Left lung (tissue), 10 donors: ENCODE results near the gene DLGAP4. TPM values are rescaled to one million over a fixed set of nuclear protein-coding genes. Genes with fewer than 3 reads are reported as not detected.

Experiments used
- ATAC-seq: fragments of 200-7000 bp; cut with Tn5 transposase; one replicate; pipeline ENCODE4 v1.9.1; 2020; ENCODE audit warnings: moderate library complexity
- DNase-seq, 4 donors: peaks; one replicate each; pipeline ENCODE4 v3.0.0-alpha.2; 2013 to 2020
- H3K27ac ChIP-seq, 2 donors: fragments of 200-600 bp; sonication (generic) in 1 of 2; one replicate each; pipeline versions ENCODE4 v1.5.0 to v1.8.0; 2020 to 2021
- H3K27me3 ChIP-seq, 2 donors: fragments of 200-600 bp; sonication (generic) in 1 of 2; one replicate each; pipeline versions ENCODE4 v1.5.0 to v1.8.0; 2020 to 2021
- H3K36me3 ChIP-seq, 2 donors: fragments of 200-600 bp; sonication (generic) in 1 of 2; one replicate each; pipeline versions ENCODE4 v1.5.0 to v1.8.0; 2020 to 2021
- H3K4me1 ChIP-seq, 2 donors: fragments of 200-600 bp; one replicate each; pipeline ENCODE4 v1.8.0; 2021
- H3K4me3 ChIP-seq, 2 donors: fragments of 200-600 bp; sonication (generic) in 1 of 2; one replicate each; pipeline versions ENCODE4 v1.5.0 to v1.8.0; 2020 to 2021; ENCODE audit warnings: mild to moderate bottlenecking in 1 of 2
- H3K9me3 ChIP-seq, 2 donors: fragments of 200-600 bp; sonication (generic) in 1 of 2; one replicate each; pipeline versions ENCODE4 v1.5.0 to v1.8.0; 2020 to 2021
- intact Hi-C, 2 donors: fragments of 100-400 bp; cut with DNase I; formaldehyde crosslinking; loops; one replicate each; pipeline versions ENCODE4 v1.11.2 to v1.14.2; 2022
- polyA plus RNA-seq, 6 donors: library from polyadenylated mRNA; unstranded; fragments of 120-200 nt; gene quantifications; one replicate each; pipeline ENCODE4 v1.2.1, GENCODE V29; 2013; ENCODE audit not compliant: insufficient read length in 6 of 6
- total RNA-seq, 2 donors: library from RNA; stranded (reverse); fragmentation: NEBNext Ultra II Directional; extraction: Animal tissue kit (Norgen Biotek cat#: 25700); gene quantifications; one replicate each; pipeline ENCODE4 v1.2.1, GENCODE V29; 2021
- TF ChIP-seq, protein P1 (sequence below), 2 donors: fragments of 200-600 bp; sonication (generic) in 1 of 2; IDR thresholded peaks; one replicate each; pipeline versions ENCODE4 v1.5.0 to v1.8.0; 2021; ENCODE audit warnings: antibody characterized with exemption in 2 of 2
- donor health status: DM: no; HTN: yes; CAD: no.
- donor health status: DM: no; HTN: no; CAD: no.

The DLGAP4 gene
- total and polyA plus RNA-seq, 8 donors, result 53.5 to 84.3 (median 72.1) TPM

DNA sequence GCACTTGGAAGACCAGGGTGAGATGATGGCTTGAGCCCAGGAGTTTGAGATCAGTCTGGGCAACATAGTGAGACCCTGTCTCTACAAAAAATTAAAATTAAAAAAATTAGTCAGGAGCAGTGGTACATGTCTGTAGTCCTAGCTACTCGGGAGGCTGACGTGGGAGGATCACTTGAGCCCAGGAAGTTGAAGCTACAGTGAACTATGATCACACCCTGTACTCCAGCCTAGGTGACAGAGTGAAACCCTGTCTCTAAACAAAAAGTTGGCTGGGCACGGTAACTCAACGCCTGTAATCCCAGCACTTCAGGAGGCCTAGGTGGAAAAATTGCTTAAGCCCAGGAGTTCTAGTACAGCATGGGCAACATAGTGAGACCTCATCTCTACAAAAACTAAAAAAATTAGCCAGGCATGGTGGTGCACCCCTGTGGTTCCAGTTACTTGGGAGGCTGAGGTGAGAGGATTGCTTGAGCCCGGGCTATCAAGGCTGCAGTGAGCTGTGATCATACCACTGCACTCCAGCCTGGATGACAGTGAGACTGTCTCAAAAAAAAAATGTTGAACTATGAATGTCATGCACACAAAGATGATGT, 174.4 kb downstream of the DLGAP4 start:
- Histone ChIP-seq H3K4me3 (no peak overlapping the region), H3K27ac (peak overlapping the region in 1 of 2 donors; percentile 14), H3K36me3 (no peaks in the 10 kb centered on the region), H3K9me3 (no peaks in the 10 kb centered on the region), H3K4me1 (peaks cover 27 to 69% of the 10 kb centered on the region in 2 donors), H3K27me3 (no peaks in the 10 kb centered on the region)
- ATAC-seq (peak; percentile 50), DNase-seq (no peak)
- TF ChIP-seq, protein P1, sequence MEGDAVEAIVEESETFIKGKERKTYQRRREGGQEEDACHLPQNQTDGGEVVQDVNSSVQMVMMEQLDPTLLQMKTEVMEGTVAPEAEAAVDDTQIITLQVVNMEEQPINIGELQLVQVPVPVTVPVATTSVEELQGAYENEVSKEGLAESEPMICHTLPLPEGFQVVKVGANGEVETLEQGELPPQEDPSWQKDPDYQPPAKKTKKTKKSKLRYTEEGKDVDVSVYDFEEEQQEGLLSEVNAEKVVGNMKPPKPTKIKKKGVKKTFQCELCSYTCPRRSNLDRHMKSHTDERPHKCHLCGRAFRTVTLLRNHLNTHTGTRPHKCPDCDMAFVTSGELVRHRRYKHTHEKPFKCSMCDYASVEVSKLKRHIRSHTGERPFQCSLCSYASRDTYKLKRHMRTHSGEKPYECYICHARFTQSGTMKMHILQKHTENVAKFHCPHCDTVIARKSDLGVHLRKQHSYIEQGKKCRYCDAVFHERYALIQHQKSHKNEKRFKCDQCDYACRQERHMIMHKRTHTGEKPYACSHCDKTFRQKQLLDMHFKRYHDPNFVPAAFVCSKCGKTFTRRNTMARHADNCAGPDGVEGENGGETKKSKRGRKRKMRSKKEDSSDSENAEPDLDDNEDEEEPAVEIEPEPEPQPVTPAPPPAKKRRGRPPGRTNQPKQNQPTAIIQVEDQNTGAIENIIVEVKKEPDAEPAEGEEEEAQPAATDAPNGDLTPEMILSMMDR (IDR thresholded peaks at IDR 0.05), result no peak
- intact Hi-C loops, result no loop called here

DNA sequence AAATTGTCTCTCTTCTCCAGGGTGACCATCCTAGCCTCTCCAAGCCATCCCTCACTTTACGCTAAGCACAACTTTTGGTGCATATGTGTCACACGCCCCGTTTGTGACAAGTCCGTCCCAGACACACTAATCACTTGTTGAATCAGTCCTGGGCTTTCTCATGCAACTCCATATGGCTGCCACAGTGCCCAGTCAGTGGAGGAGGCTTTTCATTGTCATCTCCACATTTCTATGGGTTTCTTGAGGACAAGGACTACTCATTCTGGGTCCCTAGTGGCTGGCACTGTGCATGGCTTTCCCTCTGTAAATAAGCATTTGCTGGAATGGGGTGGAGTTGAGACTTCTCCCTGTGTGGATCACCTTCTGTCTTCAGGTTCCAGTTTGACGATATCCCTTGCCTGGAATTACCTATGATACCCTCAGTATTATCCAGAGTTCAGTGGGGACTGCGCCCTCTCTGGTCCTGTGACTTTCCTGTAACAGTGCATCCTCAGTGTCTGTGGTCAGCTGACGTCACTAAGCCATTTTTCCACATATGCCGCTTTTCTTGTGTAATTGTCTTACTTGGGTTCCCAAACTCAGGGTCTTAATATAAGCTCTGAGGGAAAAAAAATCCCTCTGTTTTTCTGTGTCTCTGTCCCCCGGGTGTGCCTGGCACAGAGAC, 175.4 kb downstream of the DLGAP4 start:
- Histone ChIP-seq H3K4me1 (peaks cover 27 to 69% of the 10 kb centered on the region in 2 donors), H3K4me3 (no peak overlapping the region), H3K9me3 (no peaks in the 10 kb centered on the region), H3K27ac (peak overlapping the region in 1 of 2 donors; percentile 48), H3K36me3 (no peaks in the 10 kb centered on the region), H3K27me3 (no peaks in the 10 kb centered on the region)
- intact Hi-C loops, result no loop called here
- TF ChIP-seq, protein P1 (IDR thresholded peaks at IDR 0.05), result no peak
- ATAC-seq (peak; percentile 8), DNase-seq (no peak)

DNA sequence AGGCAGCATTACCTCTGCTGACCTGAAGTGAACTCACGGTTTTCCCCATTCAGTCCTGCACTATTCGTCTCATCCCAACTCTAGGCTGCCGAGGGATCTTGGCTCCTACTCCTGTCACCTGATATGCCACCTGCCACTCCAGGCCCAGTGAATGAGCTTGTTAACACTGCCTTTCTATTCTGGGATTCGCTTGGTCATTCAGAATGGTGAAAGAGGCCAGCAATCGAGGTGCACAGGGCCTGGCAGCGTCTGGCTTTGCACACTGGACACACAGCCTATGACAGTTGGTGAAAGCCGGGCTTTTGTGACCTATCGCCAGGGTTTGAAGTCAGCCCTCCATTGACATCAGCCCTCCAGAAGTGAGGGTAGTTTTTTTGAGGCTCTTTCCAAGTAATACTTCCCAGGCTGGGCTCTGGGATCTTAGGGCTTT, 175.9 kb downstream of the DLGAP4 start:
- Histone ChIP-seq H3K36me3 (no peaks in the 10 kb centered on the region), H3K4me1 (peaks cover 27 to 70% of the 10 kb centered on the region in 2 donors), H3K27ac (peak overlapping the region; percentile 48 to 65), H3K4me3 (no peak overlapping the region), H3K27me3 (no peaks in the 10 kb centered on the region), H3K9me3 (no peaks in the 10 kb centered on the region)
- ATAC-seq (peak; percentile 82), DNase-seq (peak in 1 of 4 donors; percentile 74)
- TF ChIP-seq, protein P1 (IDR thresholded peaks at IDR 0.05), result no peak
- intact Hi-C loops, result no loop called here

DNA sequence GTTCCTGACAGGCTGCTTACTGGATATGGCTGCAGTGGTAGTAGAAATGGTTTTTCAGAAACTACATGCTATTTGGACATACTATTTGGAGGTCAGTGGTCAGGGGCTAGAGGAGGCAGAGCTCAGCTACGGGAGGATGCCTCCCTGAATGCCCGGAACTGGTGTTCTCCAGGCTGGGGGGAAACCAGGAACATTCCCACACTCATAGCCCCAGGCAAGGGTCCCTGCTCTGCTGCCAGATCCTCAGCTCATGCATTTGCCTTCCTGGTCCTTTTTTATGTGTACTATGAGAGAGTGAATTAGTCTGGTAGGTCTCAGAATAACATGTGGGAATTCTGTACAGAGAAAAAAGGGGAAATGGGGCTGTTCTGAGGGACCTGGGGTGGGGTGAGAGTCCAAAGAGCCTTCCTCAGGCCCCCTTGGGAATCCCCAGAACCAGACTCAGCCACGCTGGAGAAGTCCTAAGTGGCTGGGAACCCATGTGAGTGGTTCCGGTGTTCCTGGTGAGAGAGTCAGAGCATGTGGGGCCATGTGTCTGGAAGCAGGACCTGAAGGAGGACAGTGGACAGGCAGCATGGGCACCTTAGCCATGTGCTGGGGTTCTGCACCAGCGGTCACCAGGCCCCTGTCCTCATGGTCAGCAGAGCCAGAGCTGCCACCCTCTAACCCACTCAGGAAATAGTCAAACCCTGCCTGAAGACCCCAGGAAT, 177.2 kb downstream of the DLGAP4 start:
- TF ChIP-seq, protein P1 (IDR thresholded peaks at IDR 0.05), result no peak
- intact Hi-C loops, result no loop called here
- DNase-seq (no peak), ATAC-seq (no peak)
- Histone ChIP-seq H3K36me3 (no peaks in the 10 kb centered on the region), H3K4me3 (no peak overlapping the region), H3K4me1 (peaks cover 27 to 62% of the 10 kb centered on the region in 2 donors), H3K27me3 (no peaks in the 10 kb centered on the region), H3K27ac (peak overlapping the region; percentile 19 to 48), H3K9me3 (no peaks in the 10 kb centered on the region)
